Ishikawa (cell line): ENCODE results near the gene ANKRD7.

Experiments
- CEBPB ChIP-seq: IDR thresholded peaks from 2 replicates; pipeline ENCODE4 v1.6.1; 2012
- CREB1 ChIP-seq: IDR thresholded peaks from 2 replicates; pipeline ENCODE4 v1.6.1; 2012; ENCODE audit warnings: low read depth
- EGR1 ChIP-seq: IDR thresholded peaks from 2 replicates; pipeline ENCODE4 v1.6.1; 2012
- EP300 ChIP-seq: IDR thresholded peaks from 2 replicates; pipeline ENCODE4 v1.6.1; 2012; ENCODE audit warnings: borderline replicate concordance
- FOXM1 ChIP-seq: IDR thresholded peaks from 2 replicates; pipeline ENCODE4 v1.6.1; 2012; ENCODE audit warnings: low read depth, borderline replicate concordance
- NFIC ChIP-seq: IDR thresholded peaks from 2 replicates; pipeline ENCODE4 v1.6.1; 2012
- RAD21 ChIP-seq: IDR thresholded peaks from 2 replicates; pipeline ENCODE4 v1.6.1; 2012; ENCODE audit warnings: low read depth
- TAF1 ChIP-seq: IDR thresholded peaks from 2 replicates; pipeline ENCODE4 v1.6.1; 2012; ENCODE audit warnings: low read depth, mild to moderate bottlenecking
- TCF12 ChIP-seq: IDR thresholded peaks from 2 replicates; pipeline ENCODE4 v1.6.1; 2012; ENCODE audit warnings: low read depth
- TEAD4 ChIP-seq: IDR thresholded peaks from 2 replicates; pipeline ENCODE4 v1.6.1; 2012
- USF1 ChIP-seq: IDR thresholded peaks from 2 replicates; pipeline ENCODE4 v1.6.1; 2012
- YY1 ChIP-seq: IDR thresholded peaks from 2 replicates; pipeline ENCODE4 v1.6.1; 2012; ENCODE audit warnings: low read depth
- ZBTB7A ChIP-seq: IDR thresholded peaks from 2 replicates; pipeline ENCODE4 v1.6.1; 2012; ENCODE audit warnings: low read depth
- TF ChIP-seq, protein P1 (sequence below): IDR thresholded peaks from 2 replicates; pipeline ENCODE4 v1.6.1; 2012; ENCODE audit warnings: low read depth, mild to moderate bottlenecking
- TF ChIP-seq, protein P2 (sequence below): IDR thresholded peaks from 2 replicates; pipeline ENCODE4 v1.6.1; 2012

The ANKRD7 gene

GRCh38 chr7:118224521-118224920 is at the start of gene ANKRD7:
TSS of gene ANKRD7 (plus strand) at chr7:118224704. CDS start at chr7:118224831, 127 bp downstream.
- no peak for TF ChIP-seq EGR1

DNA sequence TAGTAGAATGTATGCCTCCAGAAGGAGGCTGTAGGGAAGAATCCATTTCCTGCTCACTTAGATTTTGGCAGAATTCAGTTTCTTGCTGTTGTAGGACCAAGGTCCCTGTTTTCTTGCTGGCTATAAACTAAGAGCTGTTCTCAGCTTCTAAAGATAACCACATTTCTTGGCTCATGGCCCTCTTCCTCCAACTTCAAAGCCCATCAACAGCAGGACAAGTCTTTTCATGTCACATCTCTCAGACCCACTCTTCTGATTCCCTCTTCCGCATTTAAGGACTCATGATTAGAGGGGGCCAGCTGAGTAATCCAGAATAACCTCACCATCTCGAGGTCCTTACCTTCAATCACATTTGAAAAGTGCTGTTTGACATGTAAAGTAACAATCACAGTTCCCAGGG is 48.8 kb upstream of the ANKRD7 start:
- TF ChIP-seq TAF1 (no peak), ZBTB7A (no peak), YY1 (no peak), FOXM1 (no peak), NFIC (no peak), CREB1 (no peak), EP300 (no peak), TCF12 (no peak)

GRCh38 chr7:118179191-118179590 is 45.3 kb upstream of the ANKRD7 start:
- TF ChIP-seq, protein P1, sequence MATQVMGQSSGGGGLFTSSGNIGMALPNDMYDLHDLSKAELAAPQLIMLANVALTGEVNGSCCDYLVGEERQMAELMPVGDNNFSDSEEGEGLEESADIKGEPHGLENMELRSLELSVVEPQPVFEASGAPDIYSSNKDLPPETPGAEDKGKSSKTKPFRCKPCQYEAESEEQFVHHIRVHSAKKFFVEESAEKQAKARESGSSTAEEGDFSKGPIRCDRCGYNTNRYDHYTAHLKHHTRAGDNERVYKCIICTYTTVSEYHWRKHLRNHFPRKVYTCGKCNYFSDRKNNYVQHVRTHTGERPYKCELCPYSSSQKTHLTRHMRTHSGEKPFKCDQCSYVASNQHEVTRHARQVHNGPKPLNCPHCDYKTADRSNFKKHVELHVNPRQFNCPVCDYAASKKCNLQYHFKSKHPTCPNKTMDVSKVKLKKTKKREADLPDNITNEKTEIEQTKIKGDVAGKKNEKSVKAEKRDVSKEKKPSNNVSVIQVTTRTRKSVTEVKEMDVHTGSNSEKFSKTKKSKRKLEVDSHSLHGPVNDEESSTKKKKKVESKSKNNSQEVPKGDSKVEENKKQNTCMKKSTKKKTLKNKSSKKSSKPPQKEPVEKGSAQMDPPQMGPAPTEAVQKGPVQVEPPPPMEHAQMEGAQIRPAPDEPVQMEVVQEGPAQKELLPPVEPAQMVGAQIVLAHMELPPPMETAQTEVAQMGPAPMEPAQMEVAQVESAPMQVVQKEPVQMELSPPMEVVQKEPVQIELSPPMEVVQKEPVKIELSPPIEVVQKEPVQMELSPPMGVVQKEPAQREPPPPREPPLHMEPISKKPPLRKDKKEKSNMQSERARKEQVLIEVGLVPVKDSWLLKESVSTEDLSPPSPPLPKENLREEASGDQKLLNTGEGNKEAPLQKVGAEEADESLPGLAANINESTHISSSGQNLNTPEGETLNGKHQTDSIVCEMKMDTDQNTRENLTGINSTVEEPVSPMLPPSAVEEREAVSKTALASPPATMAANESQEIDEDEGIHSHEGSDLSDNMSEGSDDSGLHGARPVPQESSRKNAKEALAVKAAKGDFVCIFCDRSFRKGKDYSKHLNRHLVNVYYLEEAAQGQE = no peak
- no peak for TF ChIP-seq TEAD4
- no peak for TF ChIP-seq TAF1
- TF ChIP-seq NFIC = no peak
- no peak for TF ChIP-seq ZBTB7A

DNA sequence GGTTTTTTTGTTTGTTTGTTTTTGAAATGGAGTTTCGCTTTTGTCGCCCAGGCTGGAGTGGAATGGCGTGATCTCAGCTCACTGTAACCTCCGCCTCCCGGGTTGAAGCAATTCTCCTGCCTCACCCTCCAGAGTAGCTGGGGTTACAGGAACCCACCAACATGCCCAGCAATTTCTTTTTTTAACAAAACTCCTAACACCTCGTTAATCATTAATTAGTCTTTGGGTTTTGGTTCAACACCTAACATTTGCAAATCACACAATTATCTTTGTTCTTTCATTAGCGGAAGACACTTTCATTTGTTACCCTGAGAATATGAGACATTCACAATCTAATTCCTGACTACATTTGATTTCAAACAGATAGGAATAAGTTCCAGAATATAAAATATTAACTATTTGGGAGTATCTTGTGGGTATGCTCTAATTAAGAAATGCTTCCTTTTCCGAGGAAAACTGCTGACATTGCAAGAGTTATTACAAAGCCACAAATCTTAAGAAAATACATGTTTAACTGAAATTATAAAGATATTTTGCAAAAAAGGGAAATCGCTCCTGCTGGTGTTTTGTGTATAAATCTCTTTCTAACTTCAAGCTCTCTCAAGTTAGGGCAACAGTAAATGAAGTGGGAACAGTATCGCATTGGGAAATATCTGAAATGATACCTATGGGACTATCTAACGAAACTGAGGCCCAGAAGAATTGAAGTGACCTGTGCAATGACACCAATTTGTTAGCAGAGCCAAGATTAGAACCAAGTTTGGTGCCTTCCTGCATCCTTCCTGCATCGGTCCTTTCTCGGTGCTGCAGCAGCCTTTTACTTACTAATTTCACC is 41.7 kb upstream of the ANKRD7 start:
- TF ChIP-seq EP300 = no peak
- TF ChIP-seq USF1 = no peak
- TF ChIP-seq RAD21 = no peak
- TF ChIP-seq TCF12 = no peak
- TF ChIP-seq, protein P1 = no peak
- TF ChIP-seq TEAD4 = no peak
- TF ChIP-seq TAF1 = no peak
- TF ChIP-seq CEBPB = no peak
- no peak for TF ChIP-seq FOXM1
- no peak for TF ChIP-seq NFIC
- no peak for TF ChIP-seq ZBTB7A
- TF ChIP-seq, protein P2, sequence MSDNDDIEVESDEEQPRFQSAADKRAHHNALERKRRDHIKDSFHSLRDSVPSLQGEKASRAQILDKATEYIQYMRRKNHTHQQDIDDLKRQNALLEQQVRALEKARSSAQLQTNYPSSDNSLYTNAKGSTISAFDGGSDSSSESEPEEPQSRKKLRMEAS = no peak
- TF ChIP-seq CREB1 = no peak
- TF ChIP-seq EGR1 = no peak
- no peak for TF ChIP-seq YY1

DNA sequence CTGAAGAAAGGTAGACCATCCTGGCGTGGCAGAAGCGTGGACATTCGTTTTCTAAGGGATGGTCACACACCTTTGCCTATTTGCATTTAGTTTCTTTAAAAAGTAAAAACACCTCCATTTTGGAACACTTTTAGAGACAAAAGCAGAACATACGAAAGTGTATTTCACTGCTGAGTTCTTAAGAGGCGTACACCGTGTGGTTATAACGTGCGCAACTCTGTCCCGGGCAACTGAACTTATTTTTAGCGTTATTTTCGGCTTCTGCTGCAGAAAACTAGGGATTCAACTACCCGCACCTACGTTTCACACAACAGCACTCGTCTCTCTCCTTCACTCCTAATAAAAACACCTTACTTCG is 41.1 kb upstream of the ANKRD7 start:
- TF ChIP-seq EGR1 (no peak), ZBTB7A (no peak), NFIC (no peak), EP300 (no peak), RAD21 (no peak), TCF12 (no peak), TAF1 (no peak), TEAD4 (no peak), YY1 (no peak), FOXM1 (no peak), USF1 (no peak), CEBPB (no peak), CREB1 (no peak)
- TF ChIP-seq, protein P1 = no peak
- TF ChIP-seq, protein P2 = no peak
